ENCODE results near the gene CHAC2.

GRCh38 chr2:53750041-53750768, 17.4 kb upstream of the CHAC2 start:
- TF ChIP-seq, protein P1, sequence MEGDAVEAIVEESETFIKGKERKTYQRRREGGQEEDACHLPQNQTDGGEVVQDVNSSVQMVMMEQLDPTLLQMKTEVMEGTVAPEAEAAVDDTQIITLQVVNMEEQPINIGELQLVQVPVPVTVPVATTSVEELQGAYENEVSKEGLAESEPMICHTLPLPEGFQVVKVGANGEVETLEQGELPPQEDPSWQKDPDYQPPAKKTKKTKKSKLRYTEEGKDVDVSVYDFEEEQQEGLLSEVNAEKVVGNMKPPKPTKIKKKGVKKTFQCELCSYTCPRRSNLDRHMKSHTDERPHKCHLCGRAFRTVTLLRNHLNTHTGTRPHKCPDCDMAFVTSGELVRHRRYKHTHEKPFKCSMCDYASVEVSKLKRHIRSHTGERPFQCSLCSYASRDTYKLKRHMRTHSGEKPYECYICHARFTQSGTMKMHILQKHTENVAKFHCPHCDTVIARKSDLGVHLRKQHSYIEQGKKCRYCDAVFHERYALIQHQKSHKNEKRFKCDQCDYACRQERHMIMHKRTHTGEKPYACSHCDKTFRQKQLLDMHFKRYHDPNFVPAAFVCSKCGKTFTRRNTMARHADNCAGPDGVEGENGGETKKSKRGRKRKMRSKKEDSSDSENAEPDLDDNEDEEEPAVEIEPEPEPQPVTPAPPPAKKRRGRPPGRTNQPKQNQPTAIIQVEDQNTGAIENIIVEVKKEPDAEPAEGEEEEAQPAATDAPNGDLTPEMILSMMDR (IDR thresholded peaks at IDR 0.05; ENCODE audit: low read length), result no peak
- TF ChIP-seq EZH2 (IDR thresholded peaks at IDR 0.05; ENCODE audit: borderline replicate concordance, low read length), result no peak
